GM18951 (cell line): ENCODE measurements around the gene RYR2.
"Not testable (repeated sequence)": the region's sequence is repeated elsewhere in the genome, so short reads cannot be mapped to it uniquely, and the experiment has no call there.

Experiments used
- POLR2A ChIP-seq: IDR thresholded peaks from 4 replicates; pipeline ENCODE4 v1.6.1; 2011; ENCODE audit warnings: mild to moderate bottlenecking; ENCODE audit not compliant: insufficient read length, insufficient read depth; ENCODE audit errors: extremely low read depth
- in situ Hi-C: fragments of 300-500 bp; cut with MboI; formaldehyde crosslinking; loops from one replicate; pipeline ENCODE4 v1.12.0; 2022; ENCODE audit warnings: low sequenced_read_pairs, mixed read lengths, inconsistent platforms; ENCODE audit not compliant: unreplicated experiment

RYR2 gene

DNA sequence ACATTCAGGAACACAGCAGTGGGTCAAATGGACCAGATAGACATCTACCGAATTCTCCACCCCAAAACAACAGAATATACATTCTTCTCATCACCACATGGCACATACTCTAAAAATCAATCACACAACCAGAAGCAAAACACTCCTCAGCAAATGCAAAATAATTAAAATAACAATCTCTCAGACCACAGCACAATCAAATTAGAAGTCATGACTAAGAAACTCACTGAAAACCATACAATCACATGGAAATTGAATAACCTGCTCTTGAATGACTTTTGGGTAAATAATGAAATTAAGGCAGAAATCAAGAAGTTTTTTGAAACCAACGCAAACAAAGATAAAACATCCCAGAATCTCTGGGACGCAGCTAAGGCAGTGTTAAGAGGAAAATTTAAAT is 799.5 kb downstream of the RYR2 start:
- TF ChIP-seq POLR2A = no peak
- in situ Hi-C loops = no loop called here

DNA sequence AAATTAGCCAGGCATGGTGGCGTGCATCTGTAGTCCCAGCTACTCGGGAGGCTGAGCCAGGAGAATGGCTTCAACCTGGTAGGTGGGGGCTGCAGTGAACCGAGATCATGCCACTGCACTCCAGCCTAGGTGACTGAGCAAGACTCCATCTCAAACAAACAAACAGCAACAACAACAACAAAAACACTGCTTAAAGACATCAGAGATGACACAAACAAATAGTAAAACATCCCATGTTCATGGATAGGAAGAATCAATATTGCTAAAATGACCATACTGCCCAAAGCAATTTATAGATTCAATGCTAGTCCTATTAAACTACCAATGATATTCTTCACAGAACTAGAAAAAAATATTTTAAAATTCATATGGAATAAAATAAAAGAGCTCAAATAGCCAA is 801.5 kb downstream of the RYR2 start:
- in situ Hi-C loops = not testable (repeated sequence)

DNA sequence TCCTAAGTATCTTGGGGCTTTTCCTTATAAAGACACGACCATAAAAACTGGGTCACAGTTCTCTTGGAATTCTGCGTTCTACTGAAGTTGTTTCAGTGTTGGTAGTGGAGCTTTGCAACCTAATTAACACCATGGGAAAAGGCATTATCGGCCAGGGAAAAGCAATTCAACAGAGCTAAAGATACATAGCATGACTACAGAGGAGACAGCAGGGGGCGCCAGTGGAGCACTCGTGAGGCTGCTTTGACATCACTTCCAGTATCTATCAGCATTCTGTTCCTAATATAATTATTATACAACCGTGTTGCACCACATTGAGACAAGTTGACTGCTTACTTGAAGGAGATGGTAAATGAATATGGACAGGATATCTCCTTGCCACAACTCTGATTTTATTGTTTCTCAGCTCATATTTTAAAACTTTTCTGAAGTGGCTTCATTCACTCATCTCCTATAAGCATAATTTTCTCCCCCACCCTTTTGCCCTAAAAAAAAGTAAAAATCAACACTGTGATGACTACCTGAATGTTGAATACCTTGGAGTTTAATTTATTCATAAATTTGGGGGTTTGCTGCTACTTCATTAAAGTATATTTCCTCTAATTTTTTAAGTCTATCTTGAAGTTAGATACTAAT is 809.3 kb downstream of the RYR2 start:
- TF ChIP-seq POLR2A = no peak
- in situ Hi-C loops = no loop called here

DNA sequence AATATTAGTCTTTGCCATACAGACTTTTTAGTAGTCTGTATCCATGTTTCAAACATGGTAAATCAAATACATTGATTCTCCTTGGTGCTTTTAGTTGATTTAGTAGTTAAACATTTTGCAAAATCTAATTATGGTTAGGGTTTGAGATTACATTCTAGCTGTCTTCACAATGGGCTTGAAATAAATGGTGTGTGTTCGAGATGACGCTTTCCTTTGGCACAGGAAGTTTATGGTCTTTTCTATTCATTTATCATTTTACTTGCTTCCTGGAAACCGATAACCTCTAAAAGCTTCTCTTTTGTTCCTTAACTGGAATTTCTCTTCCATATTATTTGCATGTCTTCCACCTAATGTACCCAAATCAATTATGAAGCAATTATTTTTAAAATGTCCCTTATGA is 810.4 kb downstream of the RYR2 start:
- no peak for TF ChIP-seq POLR2A
- in situ Hi-C loops = no loop called here

DNA sequence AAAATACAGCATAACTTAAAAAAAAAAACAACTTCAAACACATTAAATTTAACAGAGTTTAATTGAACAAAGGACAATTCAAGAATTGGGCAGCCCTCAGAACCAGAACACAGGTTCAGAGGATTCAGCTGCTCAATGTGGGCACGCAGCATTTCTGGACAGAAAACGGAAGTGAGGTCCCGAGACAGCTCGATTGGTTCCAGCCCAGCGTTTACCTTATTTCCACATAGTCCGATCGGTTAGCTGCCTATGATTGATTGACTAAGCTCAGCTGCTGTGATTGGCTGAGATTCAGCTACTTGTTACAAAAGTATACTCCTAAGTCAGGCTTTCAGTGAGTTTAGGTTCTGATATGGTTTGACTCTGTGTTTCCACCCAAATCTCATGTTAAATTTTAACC is 815.5 kb downstream of the RYR2 start:
- in situ Hi-C loops = no loop called here
- TF ChIP-seq POLR2A = no peak

DNA sequence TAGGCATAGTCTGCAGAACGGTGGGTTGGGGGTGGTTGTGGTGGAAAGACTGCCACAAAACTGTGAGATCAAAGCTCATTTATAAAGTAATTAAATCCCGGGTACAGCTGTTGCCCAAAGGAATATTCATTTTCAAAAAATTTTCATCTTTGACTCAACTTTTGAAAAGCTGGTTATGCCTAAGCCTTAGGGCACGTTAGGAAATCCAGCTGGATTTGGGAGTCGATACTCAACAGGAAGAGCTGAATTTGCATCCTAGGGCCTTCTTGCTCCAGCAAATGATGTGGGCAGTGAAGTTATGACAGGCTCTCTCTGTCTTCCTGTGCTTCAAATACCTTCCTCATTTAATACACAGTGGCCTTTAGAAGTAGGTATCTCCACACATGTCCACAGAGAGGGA is 817.0 kb downstream of the RYR2 start:
- no peak for TF ChIP-seq POLR2A

DNA sequence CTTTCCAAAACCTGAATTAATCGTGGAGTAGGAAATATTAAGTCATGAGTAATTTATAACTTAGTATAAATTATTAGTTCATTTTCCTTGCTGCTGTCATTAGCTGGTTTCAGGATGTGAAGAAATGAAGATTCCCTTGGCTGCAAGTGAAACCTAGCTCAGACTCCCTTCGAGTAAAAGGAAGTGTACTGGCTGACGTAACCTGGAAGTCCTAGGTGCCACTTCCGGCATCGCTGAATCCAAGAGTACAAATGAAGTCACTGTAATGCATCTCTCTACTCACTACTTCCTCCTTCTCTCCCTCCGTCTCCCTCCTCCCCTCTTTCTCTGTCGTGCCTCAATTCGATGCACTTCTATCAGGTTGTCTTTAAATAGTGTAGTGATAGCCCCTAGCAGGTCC is 820.0 kb downstream of the RYR2 start:
- no peak for TF ChIP-seq POLR2A
- in situ Hi-C loops = no loop called here

More for the DNA sequence above, 817.0 kb downstream of the RYR2 start:
- in situ Hi-C loops = no loop called here

DNA sequence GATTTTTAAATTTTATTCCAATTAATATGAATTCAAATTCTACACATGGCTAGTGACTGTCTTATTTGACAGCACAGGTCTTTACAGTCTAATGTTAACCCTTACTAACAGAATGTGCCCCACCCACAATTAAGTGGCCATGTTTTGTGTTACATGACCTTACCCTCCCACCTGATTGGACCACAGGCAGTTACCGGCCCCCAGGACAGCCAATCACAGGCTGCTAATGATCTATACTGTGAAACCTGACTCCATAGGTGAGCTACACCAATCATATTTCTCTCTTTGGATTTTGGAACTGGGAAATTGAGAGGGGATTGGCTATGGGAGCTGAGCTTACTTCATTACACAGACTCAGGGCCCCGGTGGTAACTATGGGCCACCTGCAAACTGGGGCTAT is 821.2 kb downstream of the RYR2 start:
- in situ Hi-C loops = no loop called here
- no peak for TF ChIP-seq POLR2A

DNA sequence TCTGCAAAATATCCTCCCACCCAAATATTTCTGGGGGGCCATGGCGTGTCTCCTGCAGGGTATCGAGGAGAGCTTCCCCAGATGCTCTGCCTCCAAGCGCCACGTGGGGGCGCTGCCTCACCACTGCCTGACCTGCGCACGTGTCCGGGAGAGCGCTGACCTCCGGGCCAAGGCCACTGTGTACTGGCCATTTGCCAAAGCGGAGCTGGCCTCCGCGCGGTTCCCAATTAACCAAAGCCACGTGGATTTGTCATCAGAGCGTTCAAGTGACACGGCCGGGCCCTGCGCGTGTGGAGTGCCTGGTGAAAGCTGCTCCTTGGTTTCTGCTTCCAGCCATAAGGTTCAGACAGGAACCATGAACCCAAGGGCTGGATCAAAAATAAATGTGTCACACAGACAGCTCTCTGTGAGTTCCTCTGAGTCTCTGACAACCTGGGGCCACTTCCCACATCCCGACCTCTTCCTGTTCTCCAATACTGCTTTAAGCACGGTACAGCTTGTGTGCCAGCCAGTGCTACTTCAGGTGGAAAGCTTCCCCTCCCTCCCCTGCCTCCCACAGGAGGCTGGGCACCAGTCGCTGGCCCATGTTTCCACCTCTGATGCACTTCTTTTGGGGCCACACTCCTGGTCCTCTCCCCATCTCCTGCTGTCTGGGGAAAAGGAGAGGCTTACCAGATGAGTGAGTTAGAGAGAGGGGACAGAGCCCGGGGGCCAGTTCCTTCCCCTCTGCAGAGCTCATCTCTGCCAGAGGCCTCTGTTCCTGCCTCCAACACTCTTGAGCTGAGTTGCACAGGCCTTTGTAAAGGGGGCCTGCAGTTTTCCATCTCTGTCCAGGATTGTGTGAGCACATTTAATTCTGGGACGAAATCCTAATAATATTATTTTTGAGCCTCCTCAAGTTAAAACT is 822.6 kb downstream of the RYR2 start:
- in situ Hi-C loops = no loop called here
- TF ChIP-seq POLR2A = no peak

DNA sequence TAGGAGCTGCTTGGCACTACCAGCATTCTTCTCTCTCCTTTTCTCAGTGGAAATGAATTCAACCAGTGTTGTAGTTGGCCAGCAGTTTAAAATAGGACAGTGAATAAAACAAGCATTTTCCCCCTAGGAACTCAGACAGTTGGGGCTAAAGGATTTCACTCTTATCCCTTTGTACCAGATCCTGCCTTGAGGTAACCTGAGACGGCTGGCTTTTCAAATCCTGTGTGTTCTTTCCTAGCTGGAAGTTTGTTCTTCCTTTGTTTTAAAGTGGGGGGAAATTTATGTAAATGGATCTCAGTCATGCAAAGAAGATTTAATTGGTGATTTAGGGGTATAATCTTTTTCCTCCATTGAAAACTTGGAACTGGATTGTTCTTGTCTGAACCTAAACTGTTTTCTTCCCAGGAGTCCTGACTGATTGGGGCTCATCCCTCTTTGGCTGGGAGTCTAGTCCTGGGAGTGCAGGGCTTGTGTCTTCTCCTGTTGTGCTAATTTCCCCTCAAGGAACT is 825.5 kb downstream of the RYR2 start:
- in situ Hi-C loops = no loop called here
- TF ChIP-seq POLR2A = no peak

DNA sequence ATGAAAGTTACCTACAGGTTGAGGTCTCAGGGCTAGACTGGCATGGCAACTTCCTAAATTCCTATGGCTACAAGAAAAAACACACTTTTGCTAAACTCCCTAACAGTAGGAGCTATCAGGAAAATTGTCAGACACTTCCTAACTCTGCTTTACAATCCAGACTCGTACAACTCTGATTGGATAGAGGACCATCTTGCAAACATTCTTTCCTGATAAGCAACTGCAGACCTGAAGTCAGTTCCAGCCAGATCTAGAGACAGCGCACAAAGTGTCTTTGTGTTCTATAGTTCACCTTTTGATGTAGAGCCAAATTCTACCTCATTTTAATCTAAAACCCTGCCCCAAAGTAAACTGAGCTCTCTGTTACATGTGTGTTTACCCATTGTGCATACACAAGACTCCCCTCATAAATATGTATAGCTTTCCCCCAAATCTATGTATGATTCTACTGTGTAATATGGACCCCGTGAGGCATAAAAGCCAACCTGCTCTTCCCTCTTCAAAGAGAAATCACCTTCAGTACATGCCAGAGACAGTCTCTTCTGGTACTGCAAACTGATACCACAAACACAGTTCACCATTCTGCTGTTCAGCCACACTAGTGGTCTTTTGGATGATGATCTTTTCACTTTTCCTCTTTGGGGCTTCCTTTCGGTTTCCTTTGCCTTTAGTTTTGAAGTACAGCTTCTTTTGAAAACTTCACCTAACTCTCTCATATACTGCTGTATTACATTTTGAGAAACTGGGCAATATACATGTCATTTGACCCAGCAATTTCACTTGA is 827.0 kb downstream of the RYR2 start:
- TF ChIP-seq POLR2A = no peak

DNA sequence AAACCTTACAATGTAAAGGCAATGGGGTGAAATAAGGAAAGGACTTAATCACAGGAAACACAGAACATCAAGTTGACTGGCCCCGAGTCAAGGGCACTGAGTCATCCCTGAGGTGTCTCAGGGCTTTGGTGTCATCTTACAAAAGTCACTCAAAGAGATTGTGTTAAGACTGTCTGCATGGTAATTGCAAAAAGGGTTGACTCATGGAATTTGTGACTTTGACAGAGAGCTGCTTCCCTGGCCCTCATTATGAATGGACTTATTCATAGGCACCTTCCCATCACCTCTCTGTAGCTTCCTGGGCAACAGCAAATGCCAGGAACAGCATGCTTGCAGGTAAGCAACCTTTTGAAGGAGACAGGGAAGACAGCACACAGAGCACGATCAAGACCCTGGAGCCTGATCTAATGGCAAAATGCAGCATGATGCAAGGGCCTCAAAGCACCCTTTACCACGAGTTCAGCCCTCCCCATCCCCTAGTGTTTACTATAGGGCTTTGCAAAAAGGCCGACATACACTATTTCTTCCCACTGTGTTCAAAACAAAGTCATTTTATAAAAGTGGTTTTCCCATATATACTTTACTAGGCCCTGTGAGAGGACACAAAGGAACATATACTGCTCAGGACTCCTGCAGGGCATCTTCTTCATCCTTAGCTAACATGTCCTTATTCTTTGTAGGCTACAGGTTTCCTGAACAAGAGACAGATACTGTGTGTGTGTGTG is 831.7 kb downstream of the RYR2 start:
- TF ChIP-seq POLR2A = no peak
- in situ Hi-C loops = no loop called here

More for the DNA sequence above, 827.0 kb downstream of the RYR2 start:
- in situ Hi-C loops = no loop called here

DNA sequence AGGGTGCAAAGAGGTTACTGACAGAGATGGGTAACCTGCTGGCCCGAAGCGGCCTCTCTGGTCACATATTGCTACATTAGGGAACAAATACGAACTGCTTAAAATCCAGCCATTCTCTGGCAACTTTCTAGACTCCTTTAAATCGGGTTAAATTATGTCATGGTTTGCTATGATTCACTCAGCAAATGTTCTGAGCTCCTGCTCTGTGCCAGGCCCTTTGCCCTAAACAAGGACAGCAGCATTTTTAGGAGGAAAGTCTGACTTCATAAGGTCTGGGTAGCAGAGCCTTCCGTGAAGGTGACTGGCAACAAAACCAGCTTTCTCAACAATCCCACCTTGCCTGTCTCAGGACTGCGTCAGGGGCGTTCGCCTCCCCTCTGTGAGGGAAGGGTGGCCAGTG is 833.3 kb downstream of the RYR2 start:
- no peak for TF ChIP-seq POLR2A
- in situ Hi-C loops = no loop called here
